Activated naive CD8-positive, alpha-beta T cell treated with anti-CD3 and anti-CD28 coated beads for 36 hours (primary cell): ENCODE data around the gene AP2A2. TPM values are rescaled to one million over a fixed set of nuclear protein-coding genes. Genes with fewer than 3 reads are reported as not detected.
"Not testable (repeated sequence)": the region's sequence is repeated elsewhere in the genome, so short reads cannot be mapped to it uniquely, and the experiment has no call there.

Experiments
- DNase-seq: peaks from one replicate; pipeline ENCODE4 v3.0.0; 2021
- H3K27ac Mint-ChIP-seq: one replicate; pipeline ENCODE4 v1.8.0; 2022; ENCODE audit warnings: mild to moderate bottlenecking, moderate library complexity, mixed read lengths
- H3K27me3 Mint-ChIP-seq: one replicate; pipeline ENCODE4 v1.8.0; 2022; ENCODE audit warnings: mild to moderate bottlenecking, mixed read lengths
- H3K36me3 Mint-ChIP-seq: one replicate; pipeline ENCODE4 v1.8.0; 2021; ENCODE audit warnings: mild to moderate bottlenecking, mixed read lengths
- H3K4me1 Mint-ChIP-seq: one replicate; pipeline ENCODE4 v1.8.0; 2021; ENCODE audit warnings: mixed read lengths
- H3K4me3 Mint-ChIP-seq: one replicate; pipeline ENCODE4 v1.8.0; 2022; ENCODE audit warnings: mild to moderate bottlenecking, moderate library complexity, mixed read lengths
- H3K9me3 Mint-ChIP-seq: one replicate; pipeline ENCODE4 v1.8.0; 2022; ENCODE audit warnings: mixed read lengths
- total RNA-seq, 2 experiments: library from RNA; stranded (reverse); gene quantifications; one replicate each; pipeline ENCODE4 v1.2.3, GENCODE V29; 2021

Gene AP2A2
- total RNA-seq, 2 experiments from 2014 or later, result 26.3 to 30.3 TPM

DNA sequence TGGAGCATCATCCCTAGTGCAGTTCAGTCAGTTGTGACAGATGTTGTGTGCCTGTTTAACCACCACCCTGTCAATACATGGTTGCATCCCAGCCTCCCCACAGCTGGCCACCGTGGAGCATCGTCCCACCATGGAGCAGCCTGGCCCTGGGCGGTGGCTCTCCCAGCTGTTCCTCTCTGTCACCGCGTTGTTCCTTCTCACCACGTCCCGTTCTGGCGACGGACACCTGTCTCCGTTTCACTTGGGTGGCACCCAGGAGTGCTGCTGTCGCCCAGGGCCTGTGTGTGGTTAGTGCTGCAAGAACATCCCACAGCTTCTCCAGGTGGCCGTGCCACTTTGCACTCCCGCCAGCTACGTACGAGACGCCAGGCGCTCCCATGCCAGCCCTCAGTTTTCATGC is 84.3 kb downstream of the AP2A2 start:
- Mint-ChIP-seq H3K27me3 (no peaks in the 10 kb centered on the region), H3K36me3 (peaks cover 3% of the 10 kb centered on the region), H3K9me3 (no peaks in the 10 kb centered on the region), H3K4me3 (no peak overlapping the region), H3K27ac (no peak overlapping the region), H3K4me1 (no peaks in the 10 kb centered on the region)
- DNase-seq, result no peak

DNA sequence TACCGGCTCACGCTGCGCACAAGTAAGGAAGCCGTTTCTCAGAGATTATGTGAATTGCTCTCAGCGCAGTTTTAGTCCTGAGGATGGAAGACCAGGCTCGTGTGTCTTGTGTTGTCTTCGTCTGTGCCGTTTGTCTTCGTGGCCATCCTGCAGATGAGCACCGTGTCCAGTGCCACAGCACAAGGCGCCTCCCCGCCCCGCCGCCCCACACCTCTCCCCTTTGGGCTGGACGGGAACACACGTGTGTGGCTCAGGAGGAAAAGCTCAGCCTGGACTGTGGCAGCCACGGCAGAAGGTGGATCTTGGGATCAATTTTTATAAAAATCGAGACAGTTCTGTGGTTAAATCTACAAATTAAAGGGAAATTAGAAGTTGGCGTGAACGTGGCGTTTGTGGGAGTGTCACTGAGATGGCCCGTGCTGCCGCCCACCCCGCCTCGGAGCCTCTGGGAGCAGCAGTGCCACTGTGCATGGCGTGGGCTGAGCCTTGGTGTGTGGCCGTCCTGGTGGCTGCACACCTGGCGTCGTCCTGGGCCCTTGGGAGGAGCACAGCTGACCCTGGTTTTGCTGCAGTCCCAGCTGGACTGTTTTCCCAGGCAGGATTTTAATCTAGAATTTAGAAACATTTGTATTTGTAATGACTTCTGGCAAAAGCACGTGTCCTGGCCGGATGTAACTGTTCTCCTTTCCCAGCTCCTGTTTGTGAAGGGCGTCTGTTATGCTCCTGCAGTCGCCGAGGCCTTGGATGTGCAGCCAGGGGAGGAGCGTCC is 85.1 kb downstream of the AP2A2 start:
- no peaks in the 10 kb centered on the region for H3K9me3 Mint-ChIP-seq
- no peak for DNase-seq
- no peaks in the 10 kb centered on the region for H3K4me1 Mint-ChIP-seq
- H3K27me3 Mint-ChIP-seq, result no peaks in the 10 kb centered on the region
- no peak overlapping the region for H3K4me3 Mint-ChIP-seq
- H3K27ac Mint-ChIP-seq, result no peak overlapping the region
- H3K36me3 Mint-ChIP-seq, result peaks cover 3% of the 10 kb centered on the region

DNA sequence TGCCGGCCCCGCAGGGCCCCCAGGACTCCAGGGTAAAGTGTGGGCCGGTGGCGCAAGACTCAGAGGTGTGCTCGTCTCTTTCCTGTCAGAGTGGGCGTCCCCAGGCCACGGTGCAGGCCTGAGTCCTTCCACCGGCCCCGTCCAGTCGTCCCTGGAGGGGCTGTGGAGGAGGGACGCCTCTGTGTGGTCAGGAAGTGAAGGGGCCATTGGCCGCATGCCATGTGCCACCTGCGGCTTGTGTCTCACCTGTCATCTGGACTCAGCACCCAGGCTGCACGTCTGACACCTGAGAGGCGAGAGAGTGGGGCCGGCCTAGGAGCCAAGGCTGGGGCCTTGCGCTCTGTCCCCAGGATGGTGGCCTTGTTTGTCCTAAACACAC is 85.6 kb downstream of the AP2A2 start:
- Mint-ChIP-seq H3K27me3 (no peaks in the 10 kb centered on the region), H3K9me3 (no peaks in the 10 kb centered on the region), H3K36me3 (peaks cover 3% of the 10 kb centered on the region), H3K4me3 (no peak overlapping the region), H3K27ac (no peak overlapping the region), H3K4me1 (no peaks in the 10 kb centered on the region)
- DNase-seq, result no peak

DNA sequence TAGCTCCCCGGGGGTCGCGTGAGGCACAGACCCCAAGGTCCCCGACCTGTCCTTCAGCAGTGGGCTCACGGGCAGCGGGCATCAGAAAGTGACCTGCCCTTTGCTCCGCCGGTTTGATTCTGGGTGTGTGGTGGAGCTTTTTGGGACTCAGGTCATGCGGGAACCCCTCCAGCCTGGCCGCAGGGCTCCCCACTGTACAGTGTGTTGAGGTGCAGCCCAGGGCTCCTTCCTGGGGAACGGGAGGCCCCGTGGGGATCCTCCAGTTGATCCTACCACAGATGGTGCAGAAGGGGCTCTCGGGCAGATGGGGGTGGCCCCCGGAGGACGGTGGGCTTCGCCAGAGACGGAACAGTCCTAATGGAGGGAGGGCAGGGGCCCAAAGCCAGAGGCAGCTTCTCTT is 86.6 kb downstream of the AP2A2 start:
- H3K4me1 Mint-ChIP-seq, result peaks cover 7% of the 10 kb centered on the region
- DNase-seq, result no peak
- H3K27ac Mint-ChIP-seq, result no peak overlapping the region
- H3K9me3 Mint-ChIP-seq, result no peaks in the 10 kb centered on the region
- no peaks in the 10 kb centered on the region for H3K27me3 Mint-ChIP-seq
- no peak overlapping the region for H3K4me3 Mint-ChIP-seq
- peaks cover 9% of the 10 kb centered on the region for H3K36me3 Mint-ChIP-seq

DNA sequence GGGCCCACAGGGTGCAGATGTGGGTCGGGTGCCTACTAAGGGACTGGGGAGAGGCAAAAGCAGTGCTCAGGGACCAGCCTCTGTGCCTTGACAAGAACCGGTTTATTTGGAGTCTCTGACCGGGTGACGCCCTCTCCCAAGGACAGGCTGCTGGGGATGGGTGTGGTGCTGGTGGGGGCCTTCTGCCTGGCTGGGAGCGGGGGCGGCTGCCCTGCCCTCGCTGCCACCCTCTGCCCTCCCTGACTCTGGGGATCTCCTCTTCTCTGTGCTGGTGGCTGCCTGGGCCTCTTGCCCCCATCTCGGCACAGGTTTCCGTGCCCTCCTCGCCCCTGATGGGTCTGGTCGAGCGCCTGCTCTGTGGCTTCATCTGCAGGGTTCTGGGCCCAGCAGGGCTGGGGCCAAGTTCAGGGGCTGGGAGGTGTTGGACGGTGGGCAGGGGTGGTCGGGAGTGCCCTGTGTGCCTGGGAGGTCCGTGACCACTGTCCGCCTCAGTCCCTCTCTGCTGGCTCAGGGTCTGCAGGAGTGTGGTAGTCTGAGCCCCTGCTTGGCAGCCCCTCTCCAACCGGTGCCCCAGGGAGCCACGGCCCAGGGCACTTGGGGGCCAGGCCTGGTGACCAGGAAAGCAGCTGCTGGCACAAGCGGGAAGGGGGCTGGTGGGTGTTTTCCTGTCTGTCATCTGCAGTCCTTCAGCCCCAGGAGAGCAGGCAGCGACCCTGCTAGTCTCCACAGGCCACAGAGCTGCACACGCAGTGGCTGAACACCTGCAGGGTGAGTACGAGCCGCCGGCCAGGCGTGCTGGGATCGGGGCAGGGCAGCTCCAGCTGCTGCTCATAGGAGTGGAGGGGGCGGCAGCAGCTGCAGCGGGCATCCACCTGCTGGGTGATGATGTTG is 87.3 kb downstream of the AP2A2 start:
- Mint-ChIP-seq H3K4me1 (peaks cover 12% of the 10 kb centered on the region), H3K4me3 (no peak overlapping the region), H3K9me3 (peaks cover 2% of the 10 kb centered on the region), H3K27me3 (no peaks in the 10 kb centered on the region), H3K27ac (no peak overlapping the region), H3K36me3 (peaks cover 15% of the 10 kb centered on the region)
- DNase-seq, result no peak

DNA sequence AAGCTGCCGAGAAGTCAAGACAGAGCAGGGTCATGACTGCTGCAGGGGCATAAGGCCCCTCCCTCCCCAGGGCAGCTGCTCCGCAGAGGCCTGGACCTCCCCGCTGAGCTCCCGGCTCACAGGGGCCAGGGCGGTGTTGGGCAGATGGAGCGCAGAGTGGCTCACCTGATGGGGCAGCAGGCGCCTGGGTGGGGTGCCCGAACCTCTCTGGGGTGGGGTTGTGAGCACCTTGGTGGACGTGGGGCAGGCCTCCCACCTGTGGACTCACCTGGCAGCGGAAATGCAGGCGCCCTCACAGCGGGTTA is 87.9 kb downstream of the AP2A2 start:
- DNase-seq, result no peak
- Mint-ChIP-seq H3K27me3 (no peaks in the 10 kb centered on the region), H3K9me3 (peaks cover 2% of the 10 kb centered on the region), H3K4me3 (no peak overlapping the region), H3K27ac (no peak overlapping the region), H3K36me3 (peaks cover 18% of the 10 kb centered on the region), H3K4me1 (peaks cover 15% of the 10 kb centered on the region)

DNA sequence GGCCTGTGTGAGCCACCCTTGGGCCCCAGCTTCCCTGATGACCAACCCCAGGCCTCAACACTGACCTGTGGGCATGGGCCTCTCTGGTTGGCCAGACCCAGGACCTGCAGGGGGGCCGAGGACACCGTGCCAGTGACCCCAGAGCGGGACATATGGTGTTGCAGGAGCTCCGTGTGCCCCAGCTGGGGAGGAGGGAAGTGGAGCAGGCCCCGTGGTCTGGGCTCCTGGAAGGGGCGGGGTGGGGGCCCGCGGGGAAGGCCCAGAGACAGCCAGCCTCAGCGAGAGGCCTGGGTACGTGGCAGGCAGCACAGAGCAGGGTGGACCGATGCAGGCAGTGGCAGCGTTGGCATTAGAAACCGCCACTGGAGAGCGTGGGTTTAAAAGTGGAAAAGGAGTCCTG is 88.6 kb downstream of the AP2A2 start:
- Mint-ChIP-seq H3K9me3 (peaks cover 2% of the 10 kb centered on the region), H3K4me3 (no peak overlapping the region), H3K36me3 (peaks cover 18% of the 10 kb centered on the region), H3K27me3 (no peaks in the 10 kb centered on the region), H3K4me1 (peaks cover 15% of the 10 kb centered on the region), H3K27ac (no peak overlapping the region)
- DNase-seq, result no peak

DNA sequence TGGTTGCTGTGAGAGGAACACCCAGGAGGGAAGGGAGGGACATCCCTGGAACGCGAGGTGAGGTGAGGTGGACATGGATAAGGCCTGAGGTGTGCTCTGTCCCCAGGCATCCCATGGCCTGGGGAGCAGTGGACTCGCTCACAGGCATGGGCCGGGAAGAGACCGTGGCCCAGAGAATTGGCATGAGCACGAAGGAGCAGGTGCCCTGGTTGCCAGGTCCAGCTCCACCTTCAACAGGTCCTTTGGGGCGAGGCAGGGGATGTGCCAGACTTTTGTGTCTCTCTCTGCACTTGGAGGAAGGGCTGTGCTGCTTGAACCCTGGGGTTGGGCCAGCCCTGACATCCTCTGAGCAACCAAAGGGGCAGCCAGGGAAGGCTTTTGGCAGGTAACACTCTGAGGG is 89.4 kb downstream of the AP2A2 start:
- no peak overlapping the region for H3K4me3 Mint-ChIP-seq
- no peak overlapping the region for H3K27ac Mint-ChIP-seq
- H3K27me3 Mint-ChIP-seq, result no peaks in the 10 kb centered on the region
- DNase-seq, result no peak
- H3K4me1 Mint-ChIP-seq, result peaks cover 15% of the 10 kb centered on the region
- peaks cover 2% of the 10 kb centered on the region for H3K9me3 Mint-ChIP-seq
- peaks cover 18% of the 10 kb centered on the region for H3K36me3 Mint-ChIP-seq

DNA sequence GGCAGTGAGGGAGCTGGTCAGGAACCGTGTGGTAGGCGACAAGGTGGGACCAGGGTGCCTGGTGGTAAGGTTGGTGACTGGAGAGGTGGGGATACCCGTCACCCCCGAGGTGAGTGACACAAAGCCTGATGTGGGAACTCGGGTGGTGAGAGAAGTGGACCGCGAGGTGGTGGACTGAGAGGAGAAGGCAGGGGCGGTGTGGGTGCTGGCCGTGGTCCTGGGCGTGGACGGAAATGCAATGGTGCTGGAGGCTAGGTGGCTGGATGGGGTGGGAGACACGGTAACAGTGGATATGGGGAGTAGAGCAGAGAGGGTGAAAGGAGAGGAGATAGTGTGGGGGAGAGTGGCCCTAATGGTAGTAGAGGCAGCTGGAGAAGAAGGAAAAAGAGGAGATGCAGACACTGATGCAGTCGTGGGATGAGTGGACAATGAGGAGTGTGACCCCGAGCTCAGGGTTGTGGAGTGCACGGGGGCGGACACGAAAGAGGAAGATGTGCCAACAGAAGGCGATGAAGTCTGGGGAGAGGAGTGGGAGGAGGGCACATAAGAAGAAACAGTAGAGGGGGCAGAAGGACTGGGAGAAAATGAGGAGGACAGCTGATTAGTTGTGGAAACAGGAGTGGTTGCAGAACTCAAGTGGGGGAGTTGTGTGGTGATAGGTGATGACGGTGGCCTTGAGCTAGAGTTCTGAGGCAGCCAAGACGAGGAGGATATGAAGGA is 90.3 kb downstream of the AP2A2 start:
- no peak for DNase-seq
- Mint-ChIP-seq H3K36me3 (peaks cover 15% of the 10 kb centered on the region), H3K27ac (no peak overlapping the region), H3K4me1 (peaks cover 15% of the 10 kb centered on the region), H3K27me3 (no peaks in the 10 kb centered on the region), H3K4me3 (no peak overlapping the region), H3K9me3 (peaks cover 2% of the 10 kb centered on the region)

DNA sequence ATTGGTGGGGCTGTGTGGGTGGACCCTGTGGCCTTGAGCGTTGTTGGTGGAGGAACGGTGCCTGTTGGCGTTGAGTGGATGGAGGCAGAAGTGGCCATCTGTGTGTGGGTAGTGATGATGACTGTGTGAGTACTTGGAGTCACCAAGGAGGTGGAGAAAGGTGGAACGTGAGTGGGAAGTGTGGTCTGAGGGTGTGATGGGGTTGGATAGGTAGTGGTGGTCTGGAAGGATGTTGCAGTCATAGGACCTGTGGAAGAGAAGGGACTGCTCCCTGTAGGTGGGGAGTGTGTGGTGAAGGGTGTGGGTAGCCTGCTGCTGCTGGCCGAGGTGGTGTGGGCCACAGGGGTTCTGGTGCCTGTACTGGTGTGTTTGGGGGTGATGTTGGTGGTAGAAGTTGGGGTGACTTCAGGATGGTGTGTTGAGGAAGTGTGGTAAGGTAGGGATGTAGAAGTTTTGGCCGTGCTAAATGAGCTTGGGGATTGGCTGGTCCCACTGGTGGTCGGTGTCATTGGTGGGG is 91.0 kb downstream of the AP2A2 start:
- H3K27ac Mint-ChIP-seq, H3K27me3 Mint-ChIP-seq, H3K9me3 Mint-ChIP-seq, DNase-seq, H3K4me3 Mint-ChIP-seq: not testable (repeated sequence)
- H3K36me3 Mint-ChIP-seq, result peaks cover 15% of the 10 kb centered on the region
- H3K4me1 Mint-ChIP-seq, result peaks cover 15% of the 10 kb centered on the region

DNA sequence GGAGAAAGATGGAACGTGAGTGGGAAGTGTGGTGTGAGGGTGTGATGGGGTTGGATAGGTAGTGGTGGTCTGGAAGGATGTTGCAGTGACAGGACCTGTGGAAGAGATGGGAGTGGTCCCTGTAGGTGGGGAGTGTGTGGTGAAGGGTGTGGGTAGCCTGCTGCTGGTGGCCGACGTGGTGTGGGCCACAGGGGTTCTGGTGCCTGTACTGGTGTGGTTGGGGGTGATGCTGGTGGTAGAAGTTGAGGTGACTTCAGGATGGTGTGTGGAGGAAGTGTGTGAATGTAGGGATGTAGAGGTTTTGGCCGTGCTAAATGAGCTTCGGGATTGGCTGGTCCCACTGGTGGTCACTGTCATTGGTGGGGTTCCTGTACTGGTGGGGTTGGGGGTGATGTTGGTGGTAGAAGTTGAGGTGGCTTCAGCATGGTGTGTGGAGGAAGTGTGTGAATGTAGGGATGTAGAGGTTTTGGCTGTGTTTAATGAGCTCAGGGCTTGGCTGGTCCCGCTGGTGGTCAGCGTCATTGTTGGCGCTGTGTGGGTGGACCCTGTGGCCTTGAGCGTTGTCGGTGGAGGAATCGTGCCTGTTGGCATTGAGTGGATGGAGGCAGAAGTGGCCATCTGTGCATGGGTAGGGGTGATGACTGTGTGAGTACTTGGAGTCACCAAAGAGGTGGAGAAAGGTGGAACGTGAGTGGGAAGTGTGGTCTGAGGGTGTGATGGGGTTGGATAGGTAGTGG is 91.8 kb downstream of the AP2A2 start:
- peaks cover 15% of the 10 kb centered on the region for H3K36me3 Mint-ChIP-seq
- peaks cover 15% of the 10 kb centered on the region for H3K4me1 Mint-ChIP-seq
- no peak overlapping the region for H3K4me3 Mint-ChIP-seq
- H3K27ac Mint-ChIP-seq, result no peak overlapping the region
- H3K9me3 Mint-ChIP-seq, result peaks cover 2% of the 10 kb centered on the region
- no peak for DNase-seq
- H3K27me3 Mint-ChIP-seq, result no peaks in the 10 kb centered on the region

DNA sequence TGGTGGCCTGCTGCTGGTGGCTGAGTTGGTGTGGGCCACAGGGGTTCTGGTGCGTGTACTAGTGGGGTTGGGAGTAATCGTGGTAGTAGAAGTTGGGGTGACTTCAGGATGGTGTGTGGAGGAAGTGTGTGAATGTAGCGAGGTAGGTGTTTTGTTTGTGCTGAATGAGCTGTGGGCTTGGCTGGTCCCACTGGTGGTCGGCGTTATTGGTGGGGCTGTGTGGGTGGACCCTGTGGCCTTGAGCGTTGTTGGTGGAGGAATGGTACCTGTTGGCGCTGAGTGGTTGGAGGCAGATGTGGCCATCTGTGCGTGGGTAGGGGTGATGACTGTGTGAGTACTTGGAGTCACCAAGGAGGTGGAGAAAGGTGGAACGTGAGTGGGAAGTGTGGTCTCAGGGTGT is 92.4 kb downstream of the AP2A2 start:
- Mint-ChIP-seq H3K27ac (no peak overlapping the region), H3K36me3 (peaks cover 16% of the 10 kb centered on the region), H3K27me3 (no peaks in the 10 kb centered on the region), H3K9me3 (peaks cover 2% of the 10 kb centered on the region), H3K4me1 (peaks cover 15% of the 10 kb centered on the region), H3K4me3 (no peak overlapping the region)
- no peak for DNase-seq

DNA sequence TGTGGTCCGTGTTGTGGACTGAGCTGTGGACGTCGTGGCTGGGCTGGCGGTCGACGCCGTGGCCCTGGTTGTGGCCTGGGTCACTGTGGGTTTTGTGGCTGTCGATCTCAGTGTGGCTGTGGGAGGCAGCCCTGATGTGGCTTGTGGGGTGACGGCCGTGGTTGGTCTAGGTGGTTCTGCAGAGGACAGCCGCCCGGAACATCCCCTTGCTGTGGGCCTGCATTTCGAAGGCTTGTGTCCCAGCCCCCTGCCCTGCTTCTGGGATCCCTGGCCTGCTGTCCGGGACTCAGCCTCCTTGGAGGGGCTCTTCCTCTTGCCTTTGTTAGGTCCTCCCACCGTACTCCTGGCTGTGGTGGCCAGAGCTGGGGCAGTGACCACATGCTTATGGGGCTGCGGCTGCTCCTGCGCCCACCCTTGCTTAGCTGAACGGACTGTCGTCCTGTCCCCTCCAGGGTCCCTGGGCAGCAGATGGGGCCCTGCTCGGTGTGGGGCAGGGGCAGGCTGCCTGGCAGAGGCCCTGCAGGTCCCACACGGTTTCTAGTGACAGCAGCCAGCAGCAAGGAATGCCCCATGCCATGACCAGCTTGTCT is 93.7 kb downstream of the AP2A2 start:
- Mint-ChIP-seq H3K27ac (no peak overlapping the region), H3K27me3 (no peaks in the 10 kb centered on the region), H3K4me1 (peaks cover 15% of the 10 kb centered on the region), H3K9me3 (peaks cover 2% of the 10 kb centered on the region), H3K4me3 (no peak overlapping the region), H3K36me3 (peaks cover 17% of the 10 kb centered on the region)
- no peak for DNase-seq

DNA sequence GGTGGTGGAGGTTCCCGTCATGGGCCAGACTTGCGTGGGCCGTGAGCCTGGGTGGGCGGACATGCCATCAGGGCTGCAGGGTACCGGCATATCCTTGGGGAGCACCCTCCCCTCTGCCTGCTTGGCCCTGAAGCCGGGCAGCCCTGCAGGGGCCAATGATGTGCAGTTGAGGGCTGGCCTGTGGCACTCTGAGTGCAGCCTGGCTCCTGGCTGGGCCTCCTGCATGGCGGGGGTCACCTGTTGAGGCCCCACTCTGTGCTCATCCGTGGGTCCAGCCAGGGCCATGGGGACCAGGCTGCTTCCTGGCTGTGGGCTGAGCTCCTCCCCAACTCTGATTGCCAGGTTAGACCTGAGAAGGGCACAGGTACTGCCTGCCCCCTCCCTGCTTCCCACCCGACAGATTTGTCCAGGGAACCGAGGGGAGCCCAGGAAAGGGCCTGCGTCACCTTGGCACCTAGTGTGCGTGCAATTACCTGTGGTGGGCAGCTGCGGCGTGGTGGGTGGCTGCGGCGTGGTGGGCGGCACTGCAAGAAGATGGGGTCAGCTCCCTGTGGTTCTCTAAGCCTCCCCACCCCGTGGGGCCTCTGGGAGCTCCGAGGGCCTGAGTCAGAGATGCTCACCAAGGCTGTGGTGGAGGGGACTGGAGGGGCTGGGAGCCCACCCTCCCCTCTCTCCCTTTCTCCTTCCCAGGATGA is 94.7 kb downstream of the AP2A2 start:
- no peak overlapping the region for H3K27ac Mint-ChIP-seq
- H3K4me1 Mint-ChIP-seq, result peaks cover 15% of the 10 kb centered on the region
- no peak for DNase-seq
- H3K4me3 Mint-ChIP-seq, result no peak overlapping the region
- H3K27me3 Mint-ChIP-seq, result no peaks in the 10 kb centered on the region
- peaks cover 2% of the 10 kb centered on the region for H3K9me3 Mint-ChIP-seq
- peaks cover 17% of the 10 kb centered on the region for H3K36me3 Mint-ChIP-seq
